GM18873 (cell line): ENCODE data around the gene ANKRD12.

Experiments used
- ATAC-seq: cut with Tn5 transposase; IDR thresholded peaks from one replicate; pipeline ENCODE4 v1.9.1; 2021; ENCODE audit warnings: mild to moderate bottlenecking, moderate library complexity, moderate number of reproducible peaks; ENCODE audit not compliant: unreplicated experiment, low FRiP score

Gene ANKRD12

DNA sequence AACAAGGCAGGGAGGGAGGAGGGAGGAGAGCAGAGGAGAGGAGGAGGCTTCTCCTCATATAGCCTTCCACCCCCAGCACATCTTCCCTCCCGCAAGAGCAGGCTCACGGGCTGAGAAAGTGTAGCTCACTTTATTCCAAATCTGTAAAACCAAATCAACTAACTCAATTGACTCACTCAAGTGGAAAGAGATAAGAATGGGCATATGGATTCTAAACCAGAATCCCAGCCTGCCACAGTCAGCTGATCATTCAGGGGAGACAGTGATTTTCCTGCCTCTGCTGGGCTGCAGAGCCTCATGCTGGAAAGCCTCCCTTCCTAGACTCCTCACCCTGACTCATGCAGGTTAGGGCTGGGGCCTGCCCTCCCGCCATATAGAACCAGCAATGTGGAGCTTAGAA lies 193.8 kb downstream of the ANKRD12 start:
- no peak for ATAC-seq

DNA sequence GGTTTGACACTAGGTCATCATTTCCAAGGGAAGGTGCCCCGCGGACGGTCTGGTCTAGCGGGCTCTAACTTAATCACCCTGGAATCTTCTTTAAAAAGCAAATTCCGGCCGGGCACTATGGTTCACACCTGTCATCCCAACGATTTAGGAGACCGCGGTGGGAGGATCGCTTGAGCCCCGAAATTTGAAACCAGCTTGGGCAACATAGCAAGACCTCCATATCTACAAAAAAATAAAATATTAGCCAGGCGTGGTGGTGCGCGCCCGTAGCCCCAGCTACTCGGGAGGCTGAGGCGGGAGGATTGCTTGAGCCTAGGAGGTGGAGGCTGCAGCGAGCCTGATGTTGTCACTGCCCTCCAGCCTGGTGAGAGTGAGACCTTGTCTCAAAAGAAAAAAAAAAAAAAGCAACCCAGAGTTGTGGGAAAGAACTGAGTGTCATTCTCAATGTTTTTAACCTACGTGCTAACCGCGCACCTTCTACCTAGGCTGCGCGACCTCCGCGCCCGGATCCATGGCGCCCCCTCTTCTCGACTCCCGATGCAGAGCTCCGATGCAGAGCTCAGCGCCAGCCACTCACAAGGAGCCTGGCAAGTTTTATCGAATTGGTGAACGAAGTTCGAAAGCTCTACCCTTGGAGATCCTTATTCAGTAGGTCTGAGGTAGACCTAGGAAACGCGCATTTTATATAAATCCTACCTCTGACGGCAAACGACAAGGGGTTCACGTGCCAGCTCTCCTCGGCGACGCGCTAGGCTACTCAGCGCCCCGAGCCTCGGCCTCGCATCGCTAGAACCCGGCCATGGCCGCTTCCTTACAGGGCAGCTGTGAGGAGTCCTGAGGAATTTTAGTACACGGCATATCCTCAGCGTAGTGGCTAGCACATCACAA lies 197.1 kb downstream of the ANKRD12 start:
- ATAC-seq = peak; percentile 32

DNA sequence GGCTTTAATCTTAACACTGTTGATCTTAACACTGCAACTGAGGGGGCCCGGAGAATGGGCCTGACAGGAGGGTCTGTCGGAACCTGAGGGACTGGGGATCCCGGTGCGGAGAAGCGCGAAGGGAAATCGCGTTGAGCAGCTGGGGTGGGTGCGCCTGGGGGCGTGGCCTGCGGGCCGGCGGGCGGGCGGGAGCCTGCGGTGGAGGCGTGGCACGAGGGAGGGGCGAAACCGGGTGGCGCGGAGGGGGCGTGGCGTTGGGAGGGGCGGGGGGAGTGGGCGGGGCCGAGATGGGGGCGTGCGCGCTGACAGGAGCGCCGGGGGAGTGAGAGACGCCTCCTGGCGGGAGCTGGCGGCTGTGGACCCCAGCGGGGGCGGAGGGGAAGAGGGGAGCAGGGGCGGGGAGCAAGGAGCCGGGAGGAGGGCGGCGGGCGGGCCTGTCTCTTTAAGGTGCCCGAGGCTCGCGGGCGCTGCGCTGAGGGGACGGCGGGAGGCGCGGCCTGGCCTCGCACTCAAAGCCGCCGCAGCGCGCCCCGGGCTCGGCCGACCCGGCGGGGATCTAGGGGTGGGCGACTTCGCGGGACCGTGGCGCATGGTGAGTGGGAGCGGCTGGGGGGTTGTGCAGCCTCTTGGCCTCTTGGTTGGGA lies 197.9 kb downstream of the ANKRD12 start, which contains the start of gene TWSG1:
TSS of gene TWSG1 (plus strand) at position 445 of the 644 bp plus-strand sequence. CDS start 2,457 bp downstream, outside the sequence.
- ATAC-seq = peak; percentile 67

DNA sequence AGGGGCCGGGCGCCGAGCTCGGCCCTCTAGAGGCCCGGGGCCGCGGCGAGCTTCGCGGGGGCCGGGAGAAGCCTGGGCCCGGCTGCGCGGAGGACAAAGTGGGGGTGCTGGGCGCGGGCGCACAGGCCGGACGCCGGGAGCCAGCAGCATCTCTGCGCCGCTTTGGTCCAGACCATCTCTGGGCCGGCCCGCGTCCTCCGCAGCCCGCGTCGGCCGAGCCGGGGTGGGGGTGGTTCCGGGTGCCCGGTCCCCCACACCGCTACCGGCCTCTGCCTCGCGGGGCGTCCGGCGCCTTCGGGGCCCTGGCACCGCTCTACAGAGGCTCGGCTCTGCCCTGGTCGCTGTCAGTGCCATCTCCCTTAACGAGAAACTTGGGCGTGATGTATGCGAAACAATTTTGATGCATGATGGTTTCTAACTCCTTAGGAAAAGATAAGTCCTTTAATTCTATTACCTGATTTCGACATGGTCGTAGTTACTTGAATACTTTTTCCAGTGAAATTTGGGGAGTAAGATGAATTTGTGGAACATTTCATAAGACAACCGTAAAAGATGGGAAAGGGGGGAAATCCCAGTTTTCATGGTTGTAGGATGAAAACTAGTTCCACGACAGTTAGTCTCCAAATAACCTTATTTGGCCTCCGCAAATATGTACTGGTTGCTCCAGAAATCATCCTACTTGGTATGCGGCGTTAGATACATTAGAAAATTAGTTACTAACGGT lies 198.6 kb downstream of the ANKRD12 start:
- peak; percentile 29 for ATAC-seq
